Natural killer cell (primary cell): ENCODE measurements around the gene OCIAD2. TPM values are rescaled to one million over a fixed set of nuclear protein-coding genes. Genes with fewer than 3 reads are reported as not detected.
"Not testable (repeated sequence)": the region's sequence is repeated elsewhere in the genome, so short reads cannot be mapped to it uniquely, and the experiment has no call there.

Experiments used
- ATAC-seq, 3 donors: fragments of 150-1000 bp in 2 of 3; fragments of 200-7000 bp in 1 of 3; cut with Tn5 transposase; 1 replicate in 1 of 3; 2 replicates in 2 of 3; pipeline ENCODE4 v1.10.0; 2021; ENCODE audit warnings: mild to moderate bottlenecking in 2 of 3, moderate library complexity in 2 of 3
- DNase-seq, 2 donors: peaks; one replicate each; pipeline versions ENCODE4 v3.0.0 to v3.0.0-alpha.2; 2013 to 2021; ENCODE audit warnings: mixed read lengths in 1 of 2
- H3K27ac ChIP-seq: one replicate; pipeline ENCODE4 v1.5.1; 2013; ENCODE audit warnings: mild to moderate bottlenecking, low read length
- H3K27me3 ChIP-seq: one replicate; pipeline ENCODE4 v1.6.1; 2013; ENCODE audit warnings: low read length; ENCODE audit not compliant: control insufficient read depth, insufficient read depth
- H3K36me3 ChIP-seq: one replicate; pipeline ENCODE4 v1.6.1; 2013; ENCODE audit warnings: low read length; ENCODE audit not compliant: control insufficient read depth, insufficient read depth
- H3K4me1 ChIP-seq: one replicate; pipeline ENCODE4 v1.6.1; 2013; ENCODE audit warnings: low read length; ENCODE audit not compliant: control insufficient read depth, insufficient read depth
- H3K4me3 ChIP-seq: one replicate; pipeline ENCODE4 v1.5.1; 2013; ENCODE audit warnings: low read length
- H3K9me3 ChIP-seq: one replicate; pipeline ENCODE4 v1.6.1; 2013; ENCODE audit warnings: low read length; ENCODE audit not compliant: control insufficient read depth, insufficient read depth
- H3K27ac Mint-ChIP-seq, 2 donors: one replicate each; pipeline ENCODE4 v1.8.0; 2022; ENCODE audit warnings: mild to moderate bottlenecking in 2 of 2, mixed read lengths in 2 of 2, moderate library complexity in 1 of 2
- H3K27me3 Mint-ChIP-seq, 2 donors: one replicate each; pipeline ENCODE4 v1.8.0; 2022; ENCODE audit warnings: low read depth in 2 of 2, mixed read lengths in 2 of 2
- H3K36me3 Mint-ChIP-seq: one replicate; pipeline ENCODE4 v1.8.0; 2022; ENCODE audit warnings: mixed read lengths
- H3K4me1 Mint-ChIP-seq, 2 donors: one replicate each; pipeline ENCODE4 v1.8.0; 2022; ENCODE audit warnings: mixed read lengths in 2 of 2
- H3K4me3 Mint-ChIP-seq: one replicate; pipeline ENCODE4 v1.8.0; 2022; ENCODE audit warnings: mild to moderate bottlenecking, moderate library complexity, mixed read lengths
- H3K9me3 Mint-ChIP-seq, 2 donors: one replicate each; pipeline ENCODE4 v1.8.0; 2022; ENCODE audit warnings: mixed read lengths in 2 of 2
- CTCF ChIP-seq: fragments of 200-600 bp; IDR thresholded peaks from one replicate; pipeline ENCODE4 v1.8.0; 2022; ENCODE audit warnings: antibody characterized with exemption
- WGBS: methylation state at CpG from one replicate; pipeline ENCODE4 v1.1.7; 2013; ENCODE audit warnings: missing lambda C conversion rate; ENCODE audit not compliant: insufficient coverage; 5-methylcytosine and 5-hydroxymethylcytosine counted together
- intact Hi-C: fragments of 100-400 bp; cut with micrococcal nuclease; formaldehyde crosslinking; loops from one replicate; pipeline ENCODE4 v1.14.2; 2022
- total RNA-seq, 4 donors: library from RNA; stranded (reverse); fragments of 120-200 nt in 1 of 4; gene quantifications; one replicate each; pipeline versions ENCODE4 v1.2.3 to v1.2.4, GENCODE V29; 2013 to 2022

OCIAD2 gene
- total RNA-seq, 3 donors from 2014 or later (not counting 1 experiment from before 2014, with no cell fraction given) = 25.8 to 34.3 (median 26.1) TPM

GRCh38 chr4:48879561-48880442 lies 26.8 kb downstream of the OCIAD2 start:
- no peak overlapping the region for H3K27ac ChIP-seq
- Mint-ChIP-seq H3K4me3 (no peak overlapping the region), H3K36me3 (no peaks in the 10 kb centered on the region), H3K27ac (no peak overlapping the region), H3K27me3 (no peaks in the 10 kb centered on the region), H3K4me1 (no peaks in the 10 kb centered on the region), H3K9me3 (peaks cover 0 to 4% of the 10 kb centered on the region in 2 donors)
- TF ChIP-seq CTCF = no peak
- no peak overlapping the region for H3K4me3 ChIP-seq
- DNase-seq = no peak
- no peaks in the 10 kb centered on the region for H3K27me3 ChIP-seq
- H3K4me1 ChIP-seq = no peaks in the 10 kb centered on the region
- H3K9me3 ChIP-seq = no peaks in the 10 kb centered on the region
- ATAC-seq = no peak
- intact Hi-C loops = no loop called here
- H3K36me3 ChIP-seq = no peaks in the 10 kb centered on the region
- WGBS = 85% methylated on average over 9 of the region's 9 CpGs

- Histone ChIP-seq H3K9me3 (no peaks in the 10 kb centered on the region), H3K4me3 (no peak overlapping the region), H3K27me3 (no peaks in the 10 kb centered on the region), H3K4me1 (no peaks in the 10 kb centered on the region), H3K27ac (no peak overlapping the region), H3K36me3 (no peaks in the 10 kb centered on the region)
- Mint-ChIP-seq H3K4me3 (no peak overlapping the region), H3K27me3 (no peaks in the 10 kb centered on the region), H3K9me3 (peaks cover 0 to 6% of the 10 kb centered on the region in 2 donors), H3K27ac (no peak overlapping the region), H3K4me1 (no peaks in the 10 kb centered on the region), H3K36me3 (no peaks in the 10 kb centered on the region)
- no CpG with 5 or more reads among the region's 1 CpG for WGBS
- intact Hi-C loops = no loop called here
- no peak for ATAC-seq
- DNase-seq = no peak
- TF ChIP-seq CTCF = no peak
Measured at GRCh38 chr4:48877827-48878535, 28.6 kb downstream of the OCIAD2 start.

- H3K4me1 ChIP-seq, H3K9me3 ChIP-seq, H3K27ac Mint-ChIP-seq, H3K27ac ChIP-seq, H3K36me3 ChIP-seq, H3K36me3 Mint-ChIP-seq, H3K27me3 Mint-ChIP-seq, H3K4me3 Mint-ChIP-seq, H3K9me3 Mint-ChIP-seq, intact Hi-C loops, H3K4me1 Mint-ChIP-seq, DNase-seq, ATAC-seq, H3K27me3 ChIP-seq, H3K4me3 ChIP-seq: not testable (repeated sequence)
- WGBS = 100% methylated on average over 2 of the region's 4 CpGs
Measured at GRCh38 chr4:48864696-48865095, 41.9 kb downstream of the OCIAD2 start.

- no peaks in the 10 kb centered on the region for H3K27me3 Mint-ChIP-seq
- peaks cover 6% of the 10 kb centered on the region for H3K36me3 Mint-ChIP-seq
- no peak overlapping the region for H3K27ac Mint-ChIP-seq
- Histone ChIP-seq H3K27ac (no peak overlapping the region), H3K9me3 (no peaks in the 10 kb centered on the region), H3K36me3 (peaks cover 9% of the 10 kb centered on the region), H3K4me3 (no peak overlapping the region), H3K27me3 (no peaks in the 10 kb centered on the region), H3K4me1 (no peaks in the 10 kb centered on the region)
- DNase-seq (no peak), ATAC-seq (no peak)
- H3K9me3 Mint-ChIP-seq = peaks cover 2 to 6% of the 10 kb centered on the region in 2 donors
- TF ChIP-seq CTCF = no peak
- H3K4me1 Mint-ChIP-seq = no peaks in the 10 kb centered on the region
- WGBS = 94% methylated on average over 3 of the region's 4 CpGs
- intact Hi-C loops = no loop called here
- H3K4me3 Mint-ChIP-seq = no peak overlapping the region
Measured at GRCh38 chr4:48863728-48864127, 42.8 kb downstream of the OCIAD2 start.
